Mucosa of rectum (tissue), 2 donors: ENCODE data around the gene NUP88.
A peak's percentile ranks its signal among the peaks of the same experiment; 100 is the strongest.
"Not testable (repeated sequence)": the region's sequence is repeated elsewhere in the genome, so short reads cannot be mapped to it uniquely, and the experiment has no call there.

Source experiments
- H3K27ac ChIP-seq, 2 donors: one replicate each; pipeline ENCODE4 v1.7.0; 2013; ENCODE audit warnings: inconsistent platforms in 2 of 2, low read depth in 2 of 2, low read length in 2 of 2
- H3K27me3 ChIP-seq, 2 donors: one replicate each; pipeline ENCODE4 v1.7.0; 2013; ENCODE audit warnings: low read length in 2 of 2; ENCODE audit not compliant: control insufficient read depth in 2 of 2, insufficient read depth in 2 of 2
- H3K36me3 ChIP-seq, 2 donors: one replicate each; pipeline ENCODE4 v1.7.0; 2013; ENCODE audit warnings: low read length in 2 of 2; ENCODE audit not compliant: control insufficient read depth in 2 of 2, insufficient read depth in 2 of 2
- H3K4me1 ChIP-seq, 2 donors: one replicate each; pipeline ENCODE4 v1.7.0; 2013; ENCODE audit warnings: low read length in 2 of 2, mild to moderate bottlenecking in 1 of 2; ENCODE audit not compliant: control insufficient read depth in 2 of 2, insufficient read depth in 2 of 2
- H3K4me3 ChIP-seq, 2 donors: one replicate each; pipeline ENCODE4 v1.7.0; 2013; ENCODE audit warnings: low read length in 2 of 2
- H3K9ac ChIP-seq, 2 donors: one replicate each; pipeline ENCODE4 v1.7.0; 2013; ENCODE audit warnings: low read length in 2 of 2, low read depth in 1 of 2, mild to moderate bottlenecking in 1 of 2
- H3K9me3 ChIP-seq, 2 donors: one replicate each; pipeline ENCODE4 v1.7.0; 2013; ENCODE audit warnings: low read length in 2 of 2; ENCODE audit not compliant: control insufficient read depth in 2 of 2
- donor health status: healthy.
- donor health status: Normal muscosa, but diverticular disease.

Gene NUP88

DNA sequence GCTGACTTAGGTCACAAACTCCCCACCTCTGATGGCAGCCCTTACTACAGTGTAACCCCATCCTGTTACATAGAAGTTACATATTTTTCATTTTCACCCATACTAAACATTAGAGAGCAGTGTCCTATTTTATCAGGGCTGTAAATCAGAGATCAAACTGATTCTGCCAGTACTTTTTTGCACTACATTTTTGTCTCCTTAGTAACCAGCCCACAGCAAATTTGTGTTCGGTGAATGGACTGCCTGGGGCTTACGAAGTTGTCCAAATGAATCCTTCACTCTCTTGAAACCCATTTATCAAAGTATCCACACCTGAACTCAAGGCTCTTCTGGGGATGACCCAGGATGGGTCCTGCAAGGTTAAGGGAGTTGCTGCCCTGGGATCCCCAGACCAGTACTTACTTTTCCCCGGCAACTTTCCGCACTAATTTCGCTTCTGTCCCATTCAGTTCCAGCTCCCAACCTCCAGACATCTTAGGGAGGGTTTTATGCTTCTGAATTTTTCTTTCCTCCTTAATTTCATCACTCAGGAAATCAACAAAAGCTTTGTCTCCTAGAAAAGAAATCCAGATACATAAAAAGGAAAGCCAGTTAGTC is 18.4 kb upstream of the NUP88 start:
- H3K4me3 ChIP-seq: peak overlapping the region; percentile 76 to 92
- no peaks in the 10 kb centered on the region for H3K27me3 ChIP-seq
- H3K4me1 ChIP-seq: peaks cover 9 to 14% of the 10 kb centered on the region in 2 donors
- H3K36me3 ChIP-seq: peaks cover 20 to 39% of the 10 kb centered on the region in 2 donors
- H3K27ac ChIP-seq: peak overlapping the region in 1 of 2 donors; percentile 82
- no peaks in the 10 kb centered on the region for H3K9me3 ChIP-seq
- H3K9ac ChIP-seq: peak overlapping the region; percentile 83 to 85

DNA sequence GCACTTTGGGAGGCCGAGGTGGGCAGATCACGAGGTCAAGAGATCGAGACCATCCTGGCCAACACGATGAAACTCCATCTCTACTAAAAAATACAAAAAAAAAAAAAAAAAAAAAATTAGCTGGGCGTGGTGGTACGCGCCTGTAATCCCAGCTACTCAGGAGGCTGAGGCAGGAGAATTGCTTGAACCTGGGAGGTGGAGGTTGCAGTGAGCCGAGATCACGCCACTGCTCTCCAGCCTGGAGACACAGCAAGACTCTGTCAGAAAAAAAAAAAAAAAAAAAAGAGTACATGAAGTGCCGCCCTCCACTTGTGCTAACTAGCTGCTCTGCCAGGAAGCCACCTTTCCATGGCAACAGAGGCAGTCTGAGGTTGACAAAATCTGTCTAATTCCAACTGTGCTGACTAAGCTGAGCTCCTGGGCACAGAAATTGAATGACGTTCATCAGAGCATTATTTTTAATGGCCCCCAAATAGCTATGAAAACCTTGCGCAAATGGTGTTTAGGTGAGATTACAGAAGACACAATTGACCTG is 16.4 kb upstream of the NUP88 start:
- Histone ChIP-seq H3K36me3 (peaks cover 33 to 51% of the 10 kb centered on the region in 2 donors), H3K4me1 (peaks cover 9 to 14% of the 10 kb centered on the region in 2 donors)
- H3K9me3 ChIP-seq, H3K27ac ChIP-seq, H3K9ac ChIP-seq, H3K4me3 ChIP-seq, H3K27me3 ChIP-seq: not testable (repeated sequence)

DNA sequence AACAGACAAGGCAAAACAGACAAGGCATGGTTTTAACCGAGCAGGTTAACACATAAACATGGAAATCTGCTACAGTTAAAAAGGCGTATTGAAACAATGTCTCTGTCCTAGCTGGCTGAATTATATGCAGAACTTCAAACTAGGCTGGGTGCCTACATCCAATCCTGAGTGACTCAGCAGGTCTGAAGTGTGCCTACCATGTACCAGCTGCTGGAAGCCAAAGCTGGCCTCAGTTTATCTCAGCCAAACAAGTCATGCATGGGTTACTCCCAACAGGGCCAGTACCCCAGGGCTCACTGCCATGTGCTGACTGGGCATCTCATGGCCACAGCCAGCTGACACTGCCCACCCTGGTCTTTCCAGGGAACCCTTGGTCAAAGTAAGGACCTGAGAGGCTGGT is 15.5 kb upstream of the NUP88 start:
- Histone ChIP-seq H3K27me3 (no peaks in the 10 kb centered on the region), H3K9ac (no peak overlapping the region), H3K27ac (no peak overlapping the region), H3K9me3 (no peaks in the 10 kb centered on the region), H3K4me1 (peaks cover 9 to 14% of the 10 kb centered on the region in 2 donors), H3K36me3 (peaks cover 36 to 58% of the 10 kb centered on the region in 2 donors), H3K4me3 (no peak overlapping the region)

DNA sequence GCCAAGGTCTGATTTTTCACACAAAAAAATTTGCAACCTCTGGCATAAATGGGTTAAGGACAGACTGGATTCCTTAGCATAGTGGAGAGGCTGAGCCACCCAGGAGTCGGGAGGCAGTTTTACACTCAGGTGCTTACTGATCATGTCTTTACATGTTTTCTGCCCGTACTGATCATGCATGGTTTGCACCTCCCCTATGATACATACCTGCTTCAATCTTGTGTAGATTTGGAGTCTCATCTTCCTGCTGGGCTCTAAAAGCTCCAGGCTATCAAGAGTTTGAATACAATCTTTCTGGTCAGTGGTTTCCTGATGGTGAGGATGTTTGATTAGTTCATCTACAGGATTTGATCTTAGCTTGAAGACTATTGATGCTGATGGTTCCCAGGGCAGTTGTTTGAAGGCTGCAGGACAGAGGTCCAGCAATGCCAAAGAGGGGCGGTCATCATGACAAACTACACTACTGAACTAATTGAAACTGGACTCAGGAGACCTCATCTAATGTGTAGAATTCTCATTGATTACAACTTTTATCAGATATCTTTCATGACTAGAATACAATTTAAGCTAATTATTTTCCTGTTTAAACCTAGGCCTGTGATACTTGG is 12.6 kb upstream of the NUP88 start:
- H3K27ac ChIP-seq: no peak overlapping the region
- peaks cover 60 to 76% of the 10 kb centered on the region in 2 donors for H3K36me3 ChIP-seq
- no peaks in the 10 kb centered on the region for H3K4me1 ChIP-seq
- no peak overlapping the region for H3K4me3 ChIP-seq
- H3K27me3 ChIP-seq: no peaks in the 10 kb centered on the region
- H3K9me3 ChIP-seq: no peaks in the 10 kb centered on the region
- H3K9ac ChIP-seq: no peak overlapping the region

DNA sequence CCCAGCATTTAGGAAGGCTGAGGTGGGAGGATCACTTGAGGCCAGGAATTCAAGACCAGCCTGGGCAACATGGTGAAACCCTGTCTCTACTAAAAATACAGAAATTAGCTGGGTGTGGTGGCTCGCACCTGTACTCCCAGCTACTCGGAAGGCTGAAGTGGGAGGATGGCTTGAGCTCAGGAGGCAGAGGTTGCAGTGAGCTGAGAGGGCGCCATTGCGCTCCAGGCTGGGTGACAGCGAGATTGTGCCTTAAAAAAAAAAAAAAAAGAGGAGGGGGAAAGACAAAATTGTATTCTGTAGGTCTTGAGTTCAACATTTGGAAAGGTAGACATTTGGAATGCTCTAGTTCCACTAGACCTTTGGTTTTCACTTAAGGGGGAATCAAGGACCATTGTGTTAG is 11.8 kb upstream of the NUP88 start:
- peaks cover 62 to 77% of the 10 kb centered on the region in 2 donors for H3K36me3 ChIP-seq
- not testable (repeated sequence) for H3K4me3 ChIP-seq, H3K9ac ChIP-seq

DNA sequence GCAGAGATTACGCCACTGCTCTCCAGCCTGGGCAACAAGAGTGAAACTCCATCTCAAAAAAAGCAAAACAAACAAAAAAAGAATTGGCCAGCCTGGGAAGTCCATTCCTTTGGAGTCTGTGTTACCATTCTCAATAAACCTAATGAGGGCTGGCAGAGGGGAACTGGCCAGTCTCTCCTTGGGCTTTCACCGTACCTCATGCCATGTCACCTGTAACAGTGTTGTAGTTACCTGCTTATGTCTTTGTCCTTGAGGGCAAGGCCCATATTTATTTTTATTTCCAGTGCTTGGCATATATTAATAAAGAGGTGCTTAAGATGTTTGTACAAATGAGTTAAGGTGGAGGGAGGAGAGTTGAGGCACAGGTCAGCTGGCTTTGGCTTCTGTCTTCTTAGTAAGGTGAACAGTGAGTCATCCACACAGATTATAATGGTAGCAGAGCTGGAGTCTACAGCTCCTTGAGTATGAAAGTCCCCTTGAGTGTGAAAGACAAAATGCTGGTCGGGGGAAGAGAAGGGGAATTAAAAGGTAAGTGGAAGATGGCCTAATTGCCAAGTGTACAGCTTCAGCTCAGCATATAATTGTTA is 11.0 kb upstream of the NUP88 start:
- Histone ChIP-seq H3K27me3 (no peaks in the 10 kb centered on the region), H3K36me3 (peaks cover 69 to 81% of the 10 kb centered on the region in 2 donors), H3K9ac (no peak overlapping the region), H3K4me3 (no peak overlapping the region), H3K27ac (no peak overlapping the region), H3K9me3 (no peaks in the 10 kb centered on the region), H3K4me1 (no peaks in the 10 kb centered on the region)

More for the DNA sequence above, 11.8 kb upstream of the NUP88 start:
- not testable (repeated sequence) for H3K27ac ChIP-seq, H3K9me3 ChIP-seq, H3K27me3 ChIP-seq, H3K4me1 ChIP-seq

DNA sequence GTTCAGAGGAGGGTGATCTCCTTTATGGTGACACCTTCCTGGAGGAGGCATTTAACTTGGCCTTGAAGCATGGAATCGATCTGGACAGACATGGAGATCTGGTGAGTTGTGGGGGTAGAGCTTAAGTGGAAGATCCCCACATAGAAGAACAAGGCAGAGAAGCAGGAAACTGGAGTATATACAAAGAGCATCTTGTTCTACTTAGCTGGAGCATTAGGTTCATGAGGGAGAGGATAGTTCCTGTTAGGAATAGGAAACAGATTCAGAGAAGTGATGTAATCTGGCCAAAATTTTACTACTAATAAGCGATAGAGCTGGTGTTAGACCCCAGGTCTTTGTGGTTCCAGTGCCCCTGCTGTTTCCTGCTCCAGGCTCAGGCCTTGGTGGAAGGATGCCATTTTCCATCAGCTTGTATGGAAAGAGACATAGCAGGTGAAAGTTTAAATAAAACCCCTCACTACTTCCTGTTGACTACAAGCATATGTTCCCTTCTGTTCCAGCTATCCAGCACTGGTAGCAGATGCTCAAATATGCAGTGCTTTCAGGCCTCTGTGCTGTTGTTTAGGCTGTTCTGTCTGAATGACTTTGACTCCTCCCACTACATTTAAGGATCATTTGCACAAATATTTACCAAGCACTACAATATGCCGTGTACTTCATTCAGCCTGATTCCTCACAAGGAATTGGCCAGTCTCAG is 9.9 kb upstream of the NUP88 start:
- Histone ChIP-seq H3K4me3 (no peak overlapping the region), H3K4me1 (no peaks in the 10 kb centered on the region), H3K9ac (no peak overlapping the region), H3K36me3 (peaks cover 73 to 81% of the 10 kb centered on the region in 2 donors), H3K9me3 (no peaks in the 10 kb centered on the region), H3K27me3 (no peaks in the 10 kb centered on the region), H3K27ac (no peak overlapping the region)

DNA sequence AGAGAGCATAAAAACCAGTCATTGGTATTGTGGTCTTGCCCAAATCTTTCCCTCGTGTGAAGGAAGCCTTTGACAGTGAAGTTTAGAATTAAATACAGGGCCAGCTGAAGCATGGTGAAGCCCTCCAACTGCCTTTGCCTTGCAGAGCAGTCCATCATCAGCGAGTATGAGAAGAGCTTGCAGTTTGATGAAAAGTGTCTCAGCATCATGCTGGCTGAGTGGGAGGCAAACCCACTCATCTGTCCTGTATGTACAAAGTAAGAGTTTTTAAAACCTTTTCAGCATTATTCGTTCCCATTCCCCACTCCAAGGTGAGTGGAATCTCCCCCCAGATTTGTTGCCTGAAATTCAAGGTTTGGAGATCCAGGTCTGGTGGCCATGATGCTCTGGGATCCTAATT is 6.4 kb upstream of the NUP88 start:
- Histone ChIP-seq H3K36me3 (peaks cover 67% of the 10 kb centered on the region in 2 donors), H3K9ac (no peak overlapping the region), H3K27me3 (no peaks in the 10 kb centered on the region), H3K4me3 (no peak overlapping the region), H3K27ac (no peak overlapping the region), H3K9me3 (no peaks in the 10 kb centered on the region), H3K4me1 (peaks cover 4 to 5% of the 10 kb centered on the region in 2 donors)

DNA sequence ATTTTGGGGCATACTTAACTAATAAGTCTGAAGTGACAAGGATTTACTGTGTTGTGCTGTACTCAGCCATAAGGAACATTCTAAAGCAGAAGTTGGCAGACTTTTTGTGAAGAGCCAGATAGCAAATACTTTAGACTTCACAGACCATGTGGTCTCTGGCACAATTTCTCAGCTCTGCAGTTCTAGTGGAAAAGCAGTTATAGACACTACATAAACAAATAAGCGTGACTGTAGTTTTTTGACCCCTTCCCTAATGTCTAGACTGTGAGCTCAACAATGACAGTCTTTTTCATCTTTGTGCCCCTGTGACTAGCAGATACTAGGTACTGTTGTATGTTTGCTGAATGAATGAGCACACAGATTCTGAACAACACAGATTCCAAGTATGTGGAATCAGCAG is 5.4 kb upstream of the NUP88 start:
- Histone ChIP-seq H3K4me1 (peaks cover 6 to 10% of the 10 kb centered on the region in 2 donors), H3K9me3 (no peaks in the 10 kb centered on the region), H3K27me3 (no peaks in the 10 kb centered on the region), H3K9ac (no peak overlapping the region), H3K36me3 (peaks cover 59 to 65% of the 10 kb centered on the region in 2 donors), H3K4me3 (no peak overlapping the region), H3K27ac (no peak overlapping the region)

DNA sequence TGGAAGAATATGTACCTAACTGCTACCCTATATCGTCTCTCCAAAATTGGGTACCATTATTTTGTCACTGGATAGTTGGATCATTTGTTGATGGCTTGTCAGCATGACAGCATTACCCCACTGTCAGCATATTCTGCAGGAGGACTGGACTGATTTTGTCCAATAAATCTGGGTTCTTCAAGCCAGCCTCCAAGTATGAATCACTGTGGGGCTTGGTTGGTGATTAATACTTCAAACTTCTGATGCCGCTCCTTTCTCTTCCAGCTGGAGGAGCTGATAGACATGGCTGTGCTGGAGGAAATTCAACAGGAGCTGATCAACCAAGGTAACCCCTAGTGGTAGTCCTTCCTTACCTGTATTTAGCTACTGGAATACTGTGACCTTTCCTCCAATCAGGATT is 3.0 kb upstream of the NUP88 start:
- Histone ChIP-seq H3K9ac (no peak overlapping the region), H3K27me3 (no peaks in the 10 kb centered on the region), H3K27ac (no peak overlapping the region), H3K9me3 (no peaks in the 10 kb centered on the region), H3K4me3 (no peak overlapping the region), H3K4me1 (peaks cover 14 to 19% of the 10 kb centered on the region in 2 donors), H3K36me3 (peaks cover 40 to 44% of the 10 kb centered on the region in 2 donors)
